ENCODE results near the gene C12orf56.

Gene C12orf56

GRCh38 chr12:64390275-64390851, at the start of gene C12orf56:
C12orf56 (minus strand) TSS chr12:64390758; CDS start chr12:64390565, 193 bp downstream.
- no peak for DNase-seq

GRCh38 chr12:64440100-64440499, 49.5 kb upstream of the C12orf56 start:
- no peak for DNase-seq

- no peak for DNase-seq
Observed at GRCh38 chr12:64433915-64434314, 43.4 kb upstream of the C12orf56 start.

- no peak for DNase-seq
Observed at GRCh38 chr12:64431791-64432190, 41.2 kb upstream of the C12orf56 start.

GRCh38 chr12:64430886-64431285, 40.3 kb upstream of the C12orf56 start:
- DNase-seq: no peak

- no peak for DNase-seq
Observed at GRCh38 chr12:64428956-64429355, 38.4 kb upstream of the C12orf56 start.

- DNase-seq: no peak
Observed at GRCh38 chr12:64427988-64428387, 37.4 kb upstream of the C12orf56 start.

GRCh38 chr12:64419696-64420095, 29.1 kb upstream of the C12orf56 start:
- no peak for DNase-seq

GRCh38 chr12:64418209-64418608, 27.7 kb upstream of the C12orf56 start:
- DNase-seq: no peak

- no peak for DNase-seq
Observed at GRCh38 chr12:64413884-64414283, 23.3 kb upstream of the C12orf56 start.

GRCh38 chr12:64412459-64412858, 21.9 kb upstream of the C12orf56 start:
- no peak for DNase-seq

GRCh38 chr12:64411427-64411826, 20.9 kb upstream of the C12orf56 start:
- DNase-seq: no peak

- no peak for DNase-seq
Observed at GRCh38 chr12:64407342-64408223, 17.0 kb upstream of the C12orf56 start.

- DNase-seq: no peak
Observed at GRCh38 chr12:64404470-64405256, 14.1 kb upstream of the C12orf56 start.

GRCh38 chr12:64403707-64404469, 13.3 kb upstream of the C12orf56 start, which contains the start of gene XPOT:
XPOT (plus strand) TSS chr12:64404392; CDS start chr12:64410036, 5,644 bp downstream.
- peak; percentile 76 for DNase-seq

- DNase-seq: no peak
Observed at GRCh38 chr12:64402181-64402580, 11.6 kb upstream of the C12orf56 start.

- no peak for DNase-seq
Observed at GRCh38 chr12:64400041-64400440, 9.5 kb upstream of the C12orf56 start.

GRCh38 chr12:64395739-64396138, 5.2 kb upstream of the C12orf56 start:
- no peak for DNase-seq

GRCh38 chr12:64392221-64392620, 1.7 kb upstream of the C12orf56 start:
- no peak for DNase-seq

GRCh38 chr12:64389154-64389553, 1.4 kb downstream of the C12orf56 start:
- DNase-seq: no peak

- no peak for DNase-seq
Observed at GRCh38 chr12:64387197-64387816, 3.3 kb downstream of the C12orf56 start.

- no peak for DNase-seq
Observed at GRCh38 chr12:64385468-64385867, 5.1 kb downstream of the C12orf56 start.

Measured in DMS 273 treated with DMSO at 0.1 percent for 48 hours (cell line).